Right atrium auricular region (tissue), 2 donors: ENCODE measurements around the gene MALSU1. TPM values are rescaled to one million over a fixed set of nuclear protein-coding genes. Genes with fewer than 3 reads are reported as not detected.

Source experiments
- DNase-seq: peaks from one replicate; pipeline ENCODE4 v3.0.0-alpha.2; 2019; ENCODE audit warnings: low spot score
- H3K27ac ChIP-seq, 2 donors: fragments of 200-600 bp; sonication (generic); 1 replicate in 1 of 2; 2 replicates in 1 of 2; pipeline ENCODE4 v1.5.1; 2016 to 2019
- H3K27me3 ChIP-seq, 2 donors: fragments of 200-600 bp; sonication (generic); one replicate each; pipeline versions ENCODE4 v1.5.1 to v1.6.0; 2017 to 2019
- H3K36me3 ChIP-seq: fragments of 200-600 bp; sonication (generic); one replicate; pipeline ENCODE4 v1.5.1; 2016
- H3K4me1 ChIP-seq, 2 donors: fragments of 200-600 bp; sonication (generic); one replicate each; pipeline versions ENCODE4 v1.5.1 to v1.6.0; 2017 to 2019
- H3K4me3 ChIP-seq, 2 donors: fragments of 200-600 bp; sonication (generic); 1 replicate in 1 of 2; 2 replicates in 1 of 2; pipeline ENCODE4 v1.5.1; 2017 to 2019; ENCODE audit warnings: mild to moderate bottlenecking in 1 of 2, moderate library complexity in 1 of 2
- H3K9me3 ChIP-seq, 2 donors: fragments of 200-600 bp; sonication (generic); one replicate each; pipeline ENCODE4 v1.5.1; 2019
- total RNA-seq, 2 donors: library from RNA; depleted of rRNA; stranded (reverse); fragments of >200 nt; gene quantifications; one replicate each; pipeline ENCODE4 v1.1.0, GENCODE V29; 2016
- TF ChIP-seq, protein P1 (sequence below), 2 donors: fragments of 200-600 bp; sonication (generic); IDR thresholded peaks; one replicate each; pipeline ENCODE4 v1.5.1; 2019; ENCODE audit warnings: antibody characterized with exemption in 2 of 2

Gene MALSU1
- total RNA-seq, 2 donors from 2014 or later, result 82.5 to 96.5 TPM

DNA sequence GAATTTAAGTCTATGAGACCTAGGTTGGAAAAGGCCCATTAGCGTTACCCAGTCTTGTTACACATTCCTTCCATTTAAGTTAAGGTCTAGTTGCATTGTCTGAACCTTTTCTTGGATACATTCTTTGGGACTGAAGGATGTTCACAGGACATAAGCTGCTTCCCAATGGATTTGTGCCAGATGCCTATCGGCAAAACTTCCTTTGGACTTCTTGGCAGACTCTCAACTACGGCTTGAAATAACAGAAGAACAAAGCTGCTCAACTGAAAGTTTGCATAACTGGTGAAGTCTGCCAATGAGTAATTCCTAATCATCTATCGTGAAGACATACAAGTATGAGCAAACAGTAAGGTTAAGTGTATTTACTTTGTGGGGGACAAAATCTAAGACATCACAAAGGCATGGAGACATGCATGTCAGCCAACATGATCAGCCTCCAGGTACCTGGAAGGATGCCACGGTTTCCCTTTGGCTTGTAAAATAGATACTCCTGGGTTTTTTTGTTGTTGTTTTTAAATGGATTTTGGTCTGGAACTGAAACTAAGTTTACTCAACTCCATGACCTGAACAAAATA, 35.4 kb downstream of the MALSU1 start:
- Histone ChIP-seq H3K4me1 (peaks cover 0 to 34% of the 10 kb centered on the region in 2 donors), H3K27ac (peak overlapping the region in 1 of 2 donors; percentile 55), H3K36me3 (no peaks in the 10 kb centered on the region), H3K27me3 (no peaks in the 10 kb centered on the region), H3K9me3 (no peaks in the 10 kb centered on the region), H3K4me3 (no peak overlapping the region)
- TF ChIP-seq, protein P1, sequence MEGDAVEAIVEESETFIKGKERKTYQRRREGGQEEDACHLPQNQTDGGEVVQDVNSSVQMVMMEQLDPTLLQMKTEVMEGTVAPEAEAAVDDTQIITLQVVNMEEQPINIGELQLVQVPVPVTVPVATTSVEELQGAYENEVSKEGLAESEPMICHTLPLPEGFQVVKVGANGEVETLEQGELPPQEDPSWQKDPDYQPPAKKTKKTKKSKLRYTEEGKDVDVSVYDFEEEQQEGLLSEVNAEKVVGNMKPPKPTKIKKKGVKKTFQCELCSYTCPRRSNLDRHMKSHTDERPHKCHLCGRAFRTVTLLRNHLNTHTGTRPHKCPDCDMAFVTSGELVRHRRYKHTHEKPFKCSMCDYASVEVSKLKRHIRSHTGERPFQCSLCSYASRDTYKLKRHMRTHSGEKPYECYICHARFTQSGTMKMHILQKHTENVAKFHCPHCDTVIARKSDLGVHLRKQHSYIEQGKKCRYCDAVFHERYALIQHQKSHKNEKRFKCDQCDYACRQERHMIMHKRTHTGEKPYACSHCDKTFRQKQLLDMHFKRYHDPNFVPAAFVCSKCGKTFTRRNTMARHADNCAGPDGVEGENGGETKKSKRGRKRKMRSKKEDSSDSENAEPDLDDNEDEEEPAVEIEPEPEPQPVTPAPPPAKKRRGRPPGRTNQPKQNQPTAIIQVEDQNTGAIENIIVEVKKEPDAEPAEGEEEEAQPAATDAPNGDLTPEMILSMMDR (IDR thresholded peaks at IDR 0.05), result no peak
- no peak for DNase-seq

- H3K36me3 ChIP-seq, result no peaks in the 10 kb centered on the region
- TF ChIP-seq, protein P1 (IDR thresholded peaks at IDR 0.05), result no peak
- no peak overlapping the region for H3K4me3 ChIP-seq
- no peaks in the 10 kb centered on the region for H3K27me3 ChIP-seq
- peak overlapping the region in 1 of 2 donors; percentile 30 for H3K27ac ChIP-seq
- no peaks in the 10 kb centered on the region for H3K9me3 ChIP-seq
- peaks cover 0 to 34% of the 10 kb centered on the region in 2 donors for H3K4me1 ChIP-seq
- DNase-seq, result no peak
Measured at GRCh38 chr7:23335136-23335535, 36.0 kb downstream of the MALSU1 start.

DNA sequence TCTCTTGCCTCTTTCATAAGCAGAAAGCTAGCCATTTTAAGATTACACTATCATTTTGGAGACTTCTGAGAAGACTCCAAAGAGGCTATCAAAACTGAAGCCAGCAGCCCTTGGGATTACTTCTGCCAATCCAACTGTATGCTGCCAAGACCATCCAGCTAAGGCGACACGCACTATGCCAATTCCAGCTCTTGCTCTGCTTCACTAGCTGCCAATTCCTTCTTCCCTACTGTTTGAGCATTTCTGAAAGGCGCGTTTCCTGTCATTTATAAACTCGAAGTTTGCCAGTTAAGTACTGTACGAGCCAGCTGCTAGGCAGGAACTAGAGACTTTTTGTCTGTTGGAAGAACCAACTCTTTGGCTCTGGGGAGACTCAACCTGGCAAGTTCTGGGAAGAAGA, 36.5 kb downstream of the MALSU1 start:
- Histone ChIP-seq H3K27me3 (no peaks in the 10 kb centered on the region), H3K4me1 (peaks cover 0 to 34% of the 10 kb centered on the region in 2 donors), H3K36me3 (no peaks in the 10 kb centered on the region), H3K27ac (peak overlapping the region in 1 of 2 donors; percentile 30), H3K9me3 (no peaks in the 10 kb centered on the region), H3K4me3 (no peak overlapping the region)
- no peak for DNase-seq
- TF ChIP-seq, protein P1 (IDR thresholded peaks at IDR 0.05), result no peak

DNA sequence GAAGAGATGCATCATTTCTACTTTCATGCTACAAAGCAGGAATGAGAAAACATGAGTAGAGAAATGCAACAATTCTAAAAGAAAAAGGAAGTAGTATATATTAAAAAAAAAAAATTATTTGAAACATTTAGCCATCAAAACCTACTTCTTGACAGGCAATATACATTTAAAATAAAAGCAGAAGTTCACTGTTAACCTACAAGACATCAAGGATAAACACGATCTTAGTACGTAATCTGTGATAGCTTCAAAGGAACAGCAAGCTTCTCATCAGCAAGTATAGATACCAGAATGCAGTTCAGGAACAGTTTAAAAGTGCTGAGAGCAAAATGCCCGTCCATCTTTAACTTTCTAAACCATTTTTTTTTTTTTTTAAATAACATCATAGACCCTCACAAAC, 36.9 kb downstream of the MALSU1 start:
- H3K9me3 ChIP-seq, result no peaks in the 10 kb centered on the region
- H3K4me3 ChIP-seq, result no peak overlapping the region
- no peaks in the 10 kb centered on the region for H3K27me3 ChIP-seq
- H3K36me3 ChIP-seq, result no peaks in the 10 kb centered on the region
- H3K27ac ChIP-seq, result no peak overlapping the region
- TF ChIP-seq, protein P1 (IDR thresholded peaks at IDR 0.05), result no peak
- H3K4me1 ChIP-seq, result peaks cover 0 to 34% of the 10 kb centered on the region in 2 donors
- DNase-seq, result no peak

- no peak for DNase-seq
- peaks cover 0 to 34% of the 10 kb centered on the region in 2 donors for H3K4me1 ChIP-seq
- H3K27ac ChIP-seq, result no peak overlapping the region
- no peaks in the 10 kb centered on the region for H3K9me3 ChIP-seq
- H3K36me3 ChIP-seq, result no peaks in the 10 kb centered on the region
- TF ChIP-seq, protein P1 (IDR thresholded peaks at IDR 0.05), result no peak
- H3K4me3 ChIP-seq, result no peak overlapping the region
- no peaks in the 10 kb centered on the region for H3K27me3 ChIP-seq
Measured at GRCh38 chr7:23336799-23337283, 37.7 kb downstream of the MALSU1 start.

DNA sequence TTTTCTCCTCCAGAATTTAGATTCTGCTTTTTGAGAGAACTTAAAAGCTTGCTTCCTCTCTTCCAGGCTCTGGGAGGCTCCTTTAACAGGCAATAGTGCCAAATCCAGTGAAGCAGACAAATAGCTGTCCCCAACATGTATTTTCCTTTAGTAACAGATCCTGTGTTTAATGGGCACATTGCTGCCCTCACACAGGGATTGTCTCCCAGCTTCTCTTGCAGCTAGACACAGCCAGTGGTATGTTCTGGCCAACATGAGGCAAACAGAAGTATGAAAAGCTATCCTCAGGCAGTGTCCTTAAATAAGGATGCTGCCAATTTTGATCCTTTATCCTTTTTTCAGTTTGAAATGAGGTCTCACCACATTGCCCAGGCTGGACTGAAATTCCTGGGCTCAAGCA, 38.2 kb downstream of the MALSU1 start:
- DNase-seq, result no peak
- Histone ChIP-seq H3K4me1 (peaks cover 0 to 34% of the 10 kb centered on the region in 2 donors), H3K36me3 (no peaks in the 10 kb centered on the region), H3K4me3 (no peak overlapping the region), H3K27ac (no peak overlapping the region), H3K27me3 (no peaks in the 10 kb centered on the region), H3K9me3 (no peaks in the 10 kb centered on the region)
- TF ChIP-seq, protein P1 (IDR thresholded peaks at IDR 0.05), result no peak
